CD4-positive, alpha-beta T cell (primary cell): Measurements from ENCODE around the gene ITGA2. TPM values are rescaled to one million over a fixed set of nuclear protein-coding genes. Genes with fewer than 3 reads are reported as not detected.

ENCODE experiments used
- ATAC-seq: fragments of 200-7000 bp; cut with Tn5 transposase; one replicate; pipeline ENCODE4 v1.10.0; 2022; ENCODE audit warnings: mild to moderate bottlenecking; ENCODE audit not compliant: poor library complexity
- CTCF ChIA-PET: fragments of 350-600 bp; sonication (Branson Sonifier 250); formaldehyde crosslinking; loops from one replicate; lab custom pipeline; 2021; ENCODE audit warnings: antibody characterized with exemption, inconsistent platforms; lab: Charles Lee
- POLR2A ChIA-PET: fragments of 350-600 bp; sonication (Branson Sonifier 250); formaldehyde crosslinking; loops from one replicate; lab custom pipeline; 2021; ENCODE audit warnings: antibody characterized with exemption, inconsistent platforms; lab: Charles Lee
- DNase-seq, 14 experiments: peaks; one replicate each; pipeline ENCODE4 v3.0.0-alpha.2; 2013 to 2020; ENCODE audit warnings: mixed read lengths in 2 of 14
- H3K27ac ChIP-seq, 2 donors: one replicate each; pipeline versions ENCODE4 v1.5.1 to v1.7.0; 2013; ENCODE audit warnings: low read length in 2 of 2, low read depth in 1 of 2, mild to moderate bottlenecking in 1 of 2
- H3K27me3 ChIP-seq, 2 experiments: 1 replicate in 1 of 2; 2 replicates in 1 of 2; pipeline versions ENCODE4 v1.6.1 to v1.7.0; 2013; ENCODE audit warnings: low read length in 2 of 2, control low read depth in 1 of 2, mild to moderate bottlenecking in 1 of 2, moderate library complexity in 1 of 2; ENCODE audit not compliant: insufficient read depth in 2 of 2, control insufficient read depth in 1 of 2
- H3K36me3 ChIP-seq: one replicate; pipeline ENCODE4 v1.6.1; 2013; ENCODE audit warnings: low read length, control low read depth; ENCODE audit not compliant: insufficient read depth
- H3K4me1 ChIP-seq: one replicate; pipeline ENCODE4 v1.6.1; 2013; ENCODE audit warnings: low read length, control low read depth; ENCODE audit not compliant: insufficient read depth
- H3K4me3 ChIP-seq: one replicate; pipeline ENCODE4 v1.5.1; 2013; ENCODE audit warnings: mild to moderate bottlenecking, low read length, moderate library complexity
- H3K9me3 ChIP-seq, 2 experiments: 1 replicate in 1 of 2; 2 replicates in 1 of 2; pipeline versions ENCODE4 v1.6.1 to v1.7.0; 2013; ENCODE audit warnings: low read length in 2 of 2, mild to moderate bottlenecking in 2 of 2, control low read depth in 1 of 2, moderate library complexity in 1 of 2; ENCODE audit not compliant: control insufficient read depth in 1 of 2, insufficient read depth in 1 of 2
- H3K27ac Mint-ChIP-seq: one replicate; pipeline ENCODE4 v1.8.0; 2020; ENCODE audit warnings: mixed read lengths
- H3K27me3 Mint-ChIP-seq: one replicate; pipeline ENCODE4 v1.8.0; 2021; ENCODE audit warnings: mixed read lengths
- H3K36me3 Mint-ChIP-seq: one replicate; pipeline ENCODE4 v1.8.0; 2021; ENCODE audit warnings: low read depth, mixed read lengths
- H3K4me1 Mint-ChIP-seq: one replicate; pipeline ENCODE4 v1.8.0; 2021; ENCODE audit warnings: low read depth, mixed read lengths
- H3K4me3 Mint-ChIP-seq: one replicate; pipeline ENCODE4 v1.8.0; 2020; ENCODE audit warnings: mild to moderate bottlenecking, mixed read lengths
- H3K9me3 Mint-ChIP-seq: one replicate; pipeline ENCODE4 v1.8.0; 2020; ENCODE audit warnings: mixed read lengths
- CTCF ChIP-seq: fragments of 200-600 bp; IDR thresholded peaks from one replicate; pipeline ENCODE4 v1.8.0; 2022; ENCODE audit warnings: antibody characterized with exemption, mild to moderate bottlenecking
- intact Hi-C, 2 experiments: fragments of 100-400 bp; cut with DNase I in 1 of 2; cut with micrococcal nuclease in 1 of 2; formaldehyde crosslinking; loops; one replicate each; pipeline versions ENCODE4 v1.15.1 to v1.9.0; 2023 to 2025; cut with DNase I, micrococcal nuclease
- total RNA-seq, 174 experiments: library from RNA in 2 of 174; stranded (reverse) in 2 of 174; gene quantifications; one replicate each; pipeline ENCODE4 v1.2.3 and lab custom pipeline; 2021 to 2026

Gene ITGA2
- total RNA-seq, 2 experiments from 2014 or later: 0.03 to 0.11 TPM

DNA sequence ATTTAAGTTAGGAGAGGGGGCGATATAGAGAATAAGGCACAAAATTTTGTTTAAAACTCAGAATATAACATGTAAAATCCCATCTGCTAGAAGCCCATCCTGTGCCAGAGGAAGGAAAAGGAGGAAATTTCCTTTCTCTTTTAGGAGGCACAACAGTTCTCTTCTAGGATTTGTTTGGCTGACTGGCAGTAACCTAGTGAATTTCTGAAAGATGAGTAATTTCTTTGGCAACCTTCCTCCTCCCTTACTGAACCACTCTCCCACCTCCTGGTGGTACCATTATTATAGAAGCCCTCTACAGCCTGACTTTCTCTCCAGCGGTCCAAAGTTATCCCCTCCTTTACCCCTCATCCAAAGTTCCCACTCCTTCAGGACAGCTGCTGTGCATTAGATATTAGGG, 102.1 kb downstream of the ITGA2 start:
- ATAC-seq (no peak), DNase-seq (no peak)
- H3K9me3 Mint-ChIP-seq: no peaks in the 10 kb centered on the region
- no peak overlapping the region for H3K27ac Mint-ChIP-seq
- intact Hi-C loops: loop anchor here in 1 of 2 experiments (5.0 kb wide), 1 partner anchor 304 kb away; the partner anchor contains the start of genes ITGA1 and PELO
- H3K4me3 ChIP-seq: no peak overlapping the region
- peaks cover 18% of the 10 kb centered on the region for H3K4me1 Mint-ChIP-seq
- peaks cover 3% of the 10 kb centered on the region for H3K4me1 ChIP-seq
- no peak overlapping the region for H3K4me3 Mint-ChIP-seq
- CTCF ChIA-PET: interaction anchor here (1.6 kb wide), 1 partner anchor 142 kb away, joined by 3 read pairs; no protein-coding TSS in a partner anchor
- no peaks in the 10 kb centered on the region for H3K9me3 ChIP-seq
- no peak overlapping the region for H3K27ac ChIP-seq
- H3K27me3 Mint-ChIP-seq: no peaks in the 10 kb centered on the region
- TF ChIP-seq CTCF: no peak
- H3K36me3 Mint-ChIP-seq: peaks cover 6% of the 10 kb centered on the region
- H3K36me3 ChIP-seq: no peaks in the 10 kb centered on the region
- no peaks in the 10 kb centered on the region for H3K27me3 ChIP-seq
- POLR2A ChIA-PET: interaction anchor here (1.6 kb wide), 1 partner anchor 18 kb away, joined by 5 read pairs; the partner anchor contains the start of gene MOCS2

DNA sequence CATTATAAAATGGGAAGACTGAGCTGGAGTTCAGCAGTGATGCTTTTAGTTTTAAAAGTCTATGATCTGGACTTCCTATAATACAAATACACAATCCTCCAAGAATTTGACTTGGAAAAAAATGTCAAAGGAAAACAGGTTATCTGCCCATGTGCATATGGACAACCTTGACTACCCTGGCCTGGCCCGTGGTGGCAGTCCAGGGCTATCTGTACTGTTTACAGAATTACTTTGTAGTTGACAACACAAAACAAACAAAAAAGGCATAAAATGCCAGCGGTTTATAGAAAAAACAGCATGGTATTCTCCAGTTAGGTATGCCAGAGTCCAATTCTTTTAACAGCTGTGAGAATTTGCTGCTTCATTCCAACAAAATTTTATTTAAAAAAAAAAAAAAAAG, 103.1 kb downstream of the ITGA2 start:
- Histone ChIP-seq H3K27me3 (no peaks in the 10 kb centered on the region), H3K36me3 (peaks cover 5% of the 10 kb centered on the region), H3K9me3 (no peaks in the 10 kb centered on the region), H3K4me1 (peaks cover 3% of the 10 kb centered on the region), H3K4me3 (no peak overlapping the region), H3K27ac (no peak overlapping the region)
- ATAC-seq (no peak), DNase-seq (no peak)
- Mint-ChIP-seq H3K27me3 (no peaks in the 10 kb centered on the region), H3K4me1 (peaks cover 18% of the 10 kb centered on the region), H3K4me3 (no peak overlapping the region), H3K9me3 (no peaks in the 10 kb centered on the region), H3K36me3 (peaks cover 13% of the 10 kb centered on the region), H3K27ac (no peak overlapping the region)
- no peak for TF ChIP-seq CTCF
- CTCF ChIA-PET: no interaction called here
- POLR2A ChIA-PET: interaction anchor here (1.6 kb wide), 1 partner anchor 17 kb away, joined by 5 read pairs; the partner anchor contains the start of gene MOCS2
- intact Hi-C loops: loop anchor here in 1 of 2 experiments (5.0 kb wide), 1 partner anchor 305 kb away; the partner anchor contains the start of genes ITGA1 and PELO

- no peak overlapping the region for H3K27ac Mint-ChIP-seq
- peaks cover 39% of the 10 kb centered on the region for H3K36me3 Mint-ChIP-seq
- Histone ChIP-seq H3K9me3 (no peaks in the 10 kb centered on the region), H3K4me3 (no peak overlapping the region), H3K36me3 (peaks cover 25% of the 10 kb centered on the region), H3K4me1 (peaks cover 2% of the 10 kb centered on the region), H3K27me3 (no peaks in the 10 kb centered on the region), H3K27ac (no peak overlapping the region)
- no peak for TF ChIP-seq CTCF
- H3K9me3 Mint-ChIP-seq: no peaks in the 10 kb centered on the region
- intact Hi-C loops: loop anchor here in 1 of 2 experiments (5.0 kb wide), 1 partner anchor 308 kb away; the partner anchor contains the start of genes ITGA1 and PELO
- peaks cover 6% of the 10 kb centered on the region for H3K4me1 Mint-ChIP-seq
- H3K27me3 Mint-ChIP-seq: no peaks in the 10 kb centered on the region
- H3K4me3 Mint-ChIP-seq: no peak overlapping the region
- DNase-seq (no peak), ATAC-seq (no peak)
- ChIA-PET CTCF (interaction anchor here (1.2 to 4.1 kb wide), 2 partner anchors 60 to 146 kb away, joined by 3 to 35 read pairs; no protein-coding TSS in a partner anchor), POLR2A (no interaction called here)
Observed at GRCh38 chr5:53095217-53095616, 106.1 kb downstream of the ITGA2 start.
